NCI-H2171 (cell line): ENCODE results near the gene PTH2.
"Not testable (repeated sequence)": the region's sequence is repeated elsewhere in the genome, so short reads cannot be mapped to it uniquely, and the experiment has no call there.

ENCODE experiments used
- DNase-seq: peaks from one replicate; lab custom pipeline; 2025; lab: John Stamatoyannopoulos, UW

Gene PTH2

GRCh38 chr19:49378512-49378911 is 44.7 kb downstream of the PTH2 start:
- no peak for DNase-seq

DNA sequence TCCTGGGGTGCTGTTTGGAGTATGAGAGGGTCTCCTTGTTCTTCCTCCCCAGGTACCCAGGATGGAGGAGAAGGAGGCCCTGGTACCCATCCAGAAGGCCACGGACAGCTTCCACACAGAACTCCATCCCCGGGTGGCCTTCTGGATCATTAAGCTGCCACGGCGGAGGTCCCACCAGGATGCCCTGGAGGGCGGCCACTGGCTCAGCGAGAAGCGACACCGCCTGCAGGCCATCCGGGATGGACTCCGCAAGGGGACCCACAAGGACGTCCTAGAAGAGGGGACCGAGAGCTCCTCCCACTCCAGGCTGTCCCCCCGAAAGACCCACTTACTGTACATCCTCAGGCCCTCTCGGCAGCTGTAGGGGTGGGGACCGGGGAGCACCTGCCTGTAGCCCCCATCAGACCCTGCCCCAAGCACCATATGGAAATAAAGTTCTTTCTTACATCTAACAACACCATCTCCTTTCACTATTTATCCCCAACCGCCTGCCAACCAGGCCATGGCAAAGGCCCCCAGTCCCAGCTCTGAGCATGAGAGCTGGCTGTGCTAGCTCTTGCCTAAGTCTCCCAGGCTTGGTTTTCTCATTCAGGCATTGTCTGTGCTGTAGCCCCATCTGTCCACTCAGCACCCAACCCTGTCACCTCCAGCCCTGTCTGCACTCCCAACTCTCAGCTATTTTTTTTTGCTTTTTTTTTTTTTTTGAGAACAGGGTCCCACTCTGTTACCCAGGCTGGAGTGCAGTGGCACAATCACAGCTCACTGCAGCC is 48.4 kb downstream of the PTH2 start:
- DNase-seq = no peak

GRCh38 chr19:49373174-49373573 is 50.1 kb downstream of the PTH2 start:
- not testable (repeated sequence) for DNase-seq
